IgD-negative memory B cell (primary cell): ENCODE measurements around the gene KLHL25. TPM values are rescaled to one million over a fixed set of nuclear protein-coding genes. Genes with fewer than 3 reads are reported as not detected.

Experiments
- H3K27ac Mint-ChIP-seq, 3 donors: one replicate each; pipeline ENCODE4 v1.8.0; 2020 to 2022; ENCODE audit warnings: mild to moderate bottlenecking in 3 of 3, mixed read lengths in 3 of 3, moderate library complexity in 1 of 3
- H3K27me3 Mint-ChIP-seq: one replicate; pipeline ENCODE4 v1.8.0; 2021; ENCODE audit warnings: mixed read lengths
- H3K36me3 Mint-ChIP-seq: one replicate; pipeline ENCODE4 v1.8.0; 2020; ENCODE audit warnings: mild to moderate bottlenecking, mixed read lengths
- H3K4me1 Mint-ChIP-seq, 3 donors: one replicate each; pipeline ENCODE4 v1.8.0; 2020 to 2022; ENCODE audit warnings: mixed read lengths in 3 of 3, mild to moderate bottlenecking in 1 of 3
- H3K4me3 Mint-ChIP-seq, 4 donors: one replicate each; pipeline ENCODE4 v1.8.0; 2020 to 2022; ENCODE audit warnings: mild to moderate bottlenecking in 4 of 4, mixed read lengths in 4 of 4, moderate library complexity in 3 of 4
- H3K9me3 Mint-ChIP-seq, 3 donors: one replicate each; pipeline ENCODE4 v1.8.0; 2020 to 2021; ENCODE audit warnings: mixed read lengths in 3 of 3, mild to moderate bottlenecking in 1 of 3
- polyA plus RNA-seq: library from polyadenylated mRNA; unstranded; fragments of 300-500 nt; fragmentation: Illumina TruSeq; gene quantifications from one replicate; pipeline ENCODE4 v1.2.3, GENCODE V29; 2021

The KLHL25 gene
- polyA plus RNA-seq, 1 donor from 2014 or later, result 0.60 TPM

GRCh38 chr15:85743392-85744055, 51.2 kb downstream of the KLHL25 start:
- peak overlapping the region in 2 of 3 donors; percentile 43 to 67 for H3K27ac Mint-ChIP-seq
- no peaks in the 10 kb centered on the region for H3K9me3 Mint-ChIP-seq
- H3K4me1 Mint-ChIP-seq, result no peaks in the 10 kb centered on the region
- no peak overlapping the region for H3K4me3 Mint-ChIP-seq
- H3K36me3 Mint-ChIP-seq, result peaks cover 4% of the 10 kb centered on the region
- H3K27me3 Mint-ChIP-seq, result no peaks in the 10 kb centered on the region

GRCh38 chr15:85742186-85742821, 52.4 kb downstream of the KLHL25 start:
- Mint-ChIP-seq H3K36me3 (peaks cover 4% of the 10 kb centered on the region), H3K27me3 (no peaks in the 10 kb centered on the region), H3K9me3 (no peaks in the 10 kb centered on the region), H3K4me1 (no peaks in the 10 kb centered on the region), H3K4me3 (peak overlapping the region in 1 of 4 donors; percentile 33), H3K27ac (peak overlapping the region in 1 of 3 donors; percentile 64)

- Mint-ChIP-seq H3K36me3 (peaks cover 3% of the 10 kb centered on the region), H3K27me3 (no peaks in the 10 kb centered on the region), H3K4me1 (no peaks in the 10 kb centered on the region), H3K9me3 (no peaks in the 10 kb centered on the region), H3K4me3 (no peak overlapping the region), H3K27ac (peak overlapping the region; percentile 23 to 76 (median 64))
These were observed 53.1 kb downstream of the KLHL25 start for GRCh38 chr15:85741662-85742061.

- peak overlapping the region; percentile 10 to 76 (median 39) for H3K27ac Mint-ChIP-seq
- H3K9me3 Mint-ChIP-seq, result no peaks in the 10 kb centered on the region
- no peak overlapping the region for H3K4me3 Mint-ChIP-seq
- peaks cover 1% of the 10 kb centered on the region for H3K36me3 Mint-ChIP-seq
- H3K27me3 Mint-ChIP-seq, result no peaks in the 10 kb centered on the region
- no peaks in the 10 kb centered on the region for H3K4me1 Mint-ChIP-seq
These were observed 53.7 kb downstream of the KLHL25 start for GRCh38 chr15:85741021-85741421.

GRCh38 chr15:85737061-85737460, 57.7 kb downstream of the KLHL25 start:
- Mint-ChIP-seq H3K36me3 (peaks cover 23% of the 10 kb centered on the region), H3K27me3 (no peaks in the 10 kb centered on the region), H3K9me3 (peaks cover 3 to 10% (median 3%) of the 10 kb centered on the region in 3 donors), H3K4me1 (peaks cover 0 to 2% (median 0%) of the 10 kb centered on the region in 3 donors), H3K27ac (peak overlapping the region in 2 of 3 donors; percentile 63 to 76), H3K4me3 (no peak overlapping the region)

GRCh38 chr15:85733416-85733815, 61.3 kb downstream of the KLHL25 start:
- Mint-ChIP-seq H3K27ac (peak overlapping the region in 2 of 3 donors; percentile 30 to 53), H3K27me3 (no peaks in the 10 kb centered on the region), H3K36me3 (peaks cover 28% of the 10 kb centered on the region), H3K4me3 (peak overlapping the region in 1 of 4 donors; percentile 74), H3K4me1 (peaks cover 0 to 4% (median 2%) of the 10 kb centered on the region in 3 donors), H3K9me3 (peaks cover 3 to 10% (median 3%) of the 10 kb centered on the region in 3 donors)

- no peak overlapping the region for H3K4me3 Mint-ChIP-seq
These were observed 64.5 kb downstream of the KLHL25 start for GRCh38 chr15:85730001-85730820.

GRCh38 chr15:85727068-85727467, 67.7 kb downstream of the KLHL25 start:
- Mint-ChIP-seq H3K4me1 (peaks cover 0 to 7% (median 4%) of the 10 kb centered on the region in 3 donors), H3K27ac (peak overlapping the region in 2 of 3 donors; percentile 23 to 87), H3K36me3 (peaks cover 11% of the 10 kb centered on the region), H3K9me3 (no peaks in the 10 kb centered on the region), H3K27me3 (no peaks in the 10 kb centered on the region), H3K4me3 (no peak overlapping the region)

More at GRCh38 chr15:85730001-85730820, 64.5 kb downstream of the KLHL25 start:
- Mint-ChIP-seq H3K27ac (peak overlapping the region in 2 of 3 donors; percentile 1 to 85), H3K36me3 (peaks cover 29% of the 10 kb centered on the region), H3K4me1 (peaks cover 0 to 4% (median 2%) of the 10 kb centered on the region in 3 donors), H3K9me3 (peaks cover 3 to 10% (median 3%) of the 10 kb centered on the region in 3 donors), H3K27me3 (no peaks in the 10 kb centered on the region)

GRCh38 chr15:85726454-85726853, 68.3 kb downstream of the KLHL25 start:
- no peak overlapping the region for H3K4me3 Mint-ChIP-seq
- H3K4me1 Mint-ChIP-seq, result peaks cover 0 to 7% (median 4%) of the 10 kb centered on the region in 3 donors
- H3K27ac Mint-ChIP-seq, result peak overlapping the region in 2 of 3 donors; percentile 40 to 82
- H3K36me3 Mint-ChIP-seq, result peaks cover 9% of the 10 kb centered on the region
- H3K9me3 Mint-ChIP-seq, result no peaks in the 10 kb centered on the region
- H3K27me3 Mint-ChIP-seq, result no peaks in the 10 kb centered on the region

- peaks cover 7% of the 10 kb centered on the region for H3K36me3 Mint-ChIP-seq
- no peaks in the 10 kb centered on the region for H3K27me3 Mint-ChIP-seq
- H3K4me3 Mint-ChIP-seq, result no peak overlapping the region
- H3K9me3 Mint-ChIP-seq, result no peaks in the 10 kb centered on the region
- peaks cover 0 to 10% (median 8%) of the 10 kb centered on the region in 3 donors for H3K4me1 Mint-ChIP-seq
- H3K27ac Mint-ChIP-seq, result peak overlapping the region in 2 of 3 donors; percentile 59 to 68
These were observed 69.2 kb downstream of the KLHL25 start for GRCh38 chr15:85725564-85725963.

- Mint-ChIP-seq H3K27ac (peak overlapping the region in 2 of 3 donors; percentile 68 to 83), H3K36me3 (peaks cover 7% of the 10 kb centered on the region), H3K4me3 (no peak overlapping the region), H3K4me1 (peaks cover 0 to 10% (median 7%) of the 10 kb centered on the region in 3 donors), H3K27me3 (no peaks in the 10 kb centered on the region), H3K9me3 (no peaks in the 10 kb centered on the region)
These were observed 69.7 kb downstream of the KLHL25 start for GRCh38 chr15:85725019-85725418.

GRCh38 chr15:85723960-85724945, 70.5 kb downstream of the KLHL25 start:
- Mint-ChIP-seq H3K36me3 (peaks cover 7% of the 10 kb centered on the region), H3K27ac (peak overlapping the region; percentile 5 to 83 (median 68)), H3K9me3 (no peaks in the 10 kb centered on the region), H3K27me3 (no peaks in the 10 kb centered on the region), H3K4me3 (no peak overlapping the region), H3K4me1 (peaks cover under 1 to 12% (median 5%) of the 10 kb centered on the region in 3 donors)

- peaks cover 4% of the 10 kb centered on the region for H3K36me3 Mint-ChIP-seq
- H3K9me3 Mint-ChIP-seq, result no peaks in the 10 kb centered on the region
- peak overlapping the region in 1 of 4 donors; percentile 9 for H3K4me3 Mint-ChIP-seq
- H3K4me1 Mint-ChIP-seq, result peaks cover 18 to 28% (median 22%) of the 10 kb centered on the region in 3 donors
- H3K27ac Mint-ChIP-seq, result peak overlapping the region in 2 of 3 donors; percentile 31 to 75
- H3K27me3 Mint-ChIP-seq, result no peaks in the 10 kb centered on the region
These were observed 72.2 kb downstream of the KLHL25 start for GRCh38 chr15:85722374-85723152.
